Activated CD4-positive, alpha-beta T cell treated with anti-CD3 and anti-CD28 coated beads for 36 hours (primary cell): ENCODE data around the gene HSDL1. TPM values are rescaled to one million over a fixed set of nuclear protein-coding genes. Genes with fewer than 3 reads are reported as not detected.

Experiments used
- ATAC-seq: fragments of 200-7000 bp; cut with Tn5 transposase; one replicate; pipeline ENCODE4 v1.10.0; 2021; ENCODE audit warnings: mild to moderate bottlenecking, moderate library complexity
- CTCF ChIA-PET: fragments of 350-600 bp; sonication (Branson Sonifier 250); formaldehyde crosslinking; loops from one replicate; lab custom pipeline; 2021; ENCODE audit warnings: antibody characterized with exemption; lab: Charles Lee
- POLR2A ChIA-PET: fragments of 350-600 bp; sonication (Branson Sonifier 250); formaldehyde crosslinking; loops from one replicate; lab custom pipeline; 2021; ENCODE audit warnings: antibody characterized with exemption, inconsistent platforms; lab: Charles Lee
- DNase-seq: peaks from one replicate; pipeline ENCODE4 v3.0.0-alpha.2; 2020
- H3K27ac Mint-ChIP-seq: one replicate; pipeline ENCODE4 v1.8.0; 2021; ENCODE audit warnings: mixed read lengths
- H3K27me3 Mint-ChIP-seq: one replicate; pipeline ENCODE4 v1.8.0; 2021; ENCODE audit warnings: mixed read lengths
- H3K36me3 Mint-ChIP-seq: one replicate; pipeline ENCODE4 v1.8.0; 2021; ENCODE audit warnings: low read depth, mixed read lengths
- H3K4me1 Mint-ChIP-seq: one replicate; pipeline ENCODE4 v1.8.0; 2021; ENCODE audit warnings: mixed read lengths
- H3K4me3 Mint-ChIP-seq: one replicate; pipeline ENCODE4 v1.8.0; 2021; ENCODE audit warnings: mild to moderate bottlenecking, moderate library complexity, mixed read lengths
- H3K9me3 Mint-ChIP-seq: one replicate; pipeline ENCODE4 v1.8.0; 2021; ENCODE audit warnings: low read depth, mixed read lengths
- intact Hi-C, 2 experiments: fragments of 100-400 bp; cut with DNase I in 1 of 2; cut with micrococcal nuclease in 1 of 2; formaldehyde crosslinking; loops; one replicate each; pipeline versions ENCODE4 v1.14.2 to v1.15.1; 2022 to 2024; cut with DNase I, micrococcal nuclease
- total RNA-seq, 2 experiments: library from RNA; stranded (reverse); gene quantifications; one replicate each; pipeline ENCODE4 v1.2.3, GENCODE V29; 2021

Gene HSDL1
- total RNA-seq, 2 experiments from 2014 or later: 7.4 to 11.4 TPM

GRCh38 chr16:84182680-84183571 lies 37.9 kb upstream of the HSDL1 start:
- ChIA-PET CTCF (interaction anchor here (1.1 kb wide), 1 partner anchor 13 kb away, joined by 3 read pairs; no protein-coding TSS in a partner anchor), POLR2A (no interaction called here)
- intact Hi-C loops: no loop called here
- Mint-ChIP-seq H3K27me3 (no peaks in the 10 kb centered on the region), H3K36me3 (peaks cover 29% of the 10 kb centered on the region), H3K9me3 (no peaks in the 10 kb centered on the region), H3K27ac (no peak overlapping the region), H3K4me3 (no peak overlapping the region), H3K4me1 (peaks cover 24% of the 10 kb centered on the region)
- DNase-seq (no peak), ATAC-seq (no peak)

- Mint-ChIP-seq H3K4me3 (no peak overlapping the region), H3K9me3 (no peaks in the 10 kb centered on the region), H3K36me3 (peaks cover 30% of the 10 kb centered on the region)
Observed at GRCh38 chr16:84182104-84182503, 37.1 kb upstream of the HSDL1 start.

GRCh38 chr16:84181144-84181915 lies 36.4 kb upstream of the HSDL1 start:
- ChIA-PET CTCF (interaction anchor here (0.9 kb wide), 1 partner anchor 100 kb away, joined by 4 read pairs; no protein-coding TSS in a partner anchor), POLR2A (interaction anchor here (0.5 kb wide), 1 partner anchor 501 kb away, joined by 3 read pairs; no protein-coding TSS in a partner anchor)
- ATAC-seq: no peak
- Mint-ChIP-seq H3K27ac (no peak overlapping the region), H3K36me3 (peaks cover 27% of the 10 kb centered on the region), H3K9me3 (no peaks in the 10 kb centered on the region), H3K27me3 (no peaks in the 10 kb centered on the region), H3K4me1 (peaks cover 29% of the 10 kb centered on the region), H3K4me3 (no peak overlapping the region)
- intact Hi-C loops: no loop called here
- no peak for DNase-seq

More at GRCh38 chr16:84182104-84182503, 37.1 kb upstream of the HSDL1 start:
- ATAC-seq: no peak
- CTCF ChIA-PET: no interaction called here
- no peak for DNase-seq
- peaks cover 29% of the 10 kb centered on the region for H3K4me1 Mint-ChIP-seq
- intact Hi-C loops: no loop called here
- no peaks in the 10 kb centered on the region for H3K27me3 Mint-ChIP-seq
- POLR2A ChIA-PET: no interaction called here
- H3K27ac Mint-ChIP-seq: no peak overlapping the region

- peaks cover 26% of the 10 kb centered on the region for H3K4me1 Mint-ChIP-seq
- DNase-seq (no peak), ATAC-seq (no peak)
- H3K27me3 Mint-ChIP-seq: no peaks in the 10 kb centered on the region
- no peak overlapping the region for H3K4me3 Mint-ChIP-seq
- peaks cover 27% of the 10 kb centered on the region for H3K36me3 Mint-ChIP-seq
- intact Hi-C loops: no loop called here
- CTCF ChIA-PET: interaction anchor here (0.9 to 1.6 kb wide), 2 partner anchors 99 to 119 kb away, joined by 3 to 4 read pairs; no protein-coding TSS in a partner anchor
- no peak overlapping the region for H3K27ac Mint-ChIP-seq
- H3K9me3 Mint-ChIP-seq: no peaks in the 10 kb centered on the region
- POLR2A ChIA-PET: no interaction called here
Observed at GRCh38 chr16:84180519-84181140, 35.7 kb upstream of the HSDL1 start.

GRCh38 chr16:84179612-84180320 lies 34.8 kb upstream of the HSDL1 start:
- no peak overlapping the region for H3K4me3 Mint-ChIP-seq
- peaks cover 23% of the 10 kb centered on the region for H3K4me1 Mint-ChIP-seq
- no peaks in the 10 kb centered on the region for H3K27me3 Mint-ChIP-seq
- ChIA-PET CTCF (interaction anchor here (1.5 to 7.7 kb wide), 3 partner anchors 7 to 118 kb away, joined by 3 to 100 read pairs (median 7); partner anchors contain the start of gene TAF1C), POLR2A (no interaction called here)
- no peak for ATAC-seq
- intact Hi-C loops: loop anchor here in 1 of 2 experiments (5.0 kb wide), 1 partner anchor 37 kb away; no protein-coding TSS in a partner anchor
- DNase-seq: no peak
- H3K27ac Mint-ChIP-seq: no peak overlapping the region
- H3K36me3 Mint-ChIP-seq: peaks cover 22% of the 10 kb centered on the region
- H3K9me3 Mint-ChIP-seq: no peaks in the 10 kb centered on the region

- DNase-seq: no peak
- intact Hi-C loops: loop anchor here in 1 of 2 experiments (5.0 kb wide), 1 partner anchor 37 kb away; no protein-coding TSS in a partner anchor
- no peak for ATAC-seq
- Mint-ChIP-seq H3K36me3 (peaks cover 15% of the 10 kb centered on the region), H3K9me3 (no peaks in the 10 kb centered on the region), H3K4me1 (peaks cover 19% of the 10 kb centered on the region), H3K27ac (no peak overlapping the region), H3K27me3 (no peaks in the 10 kb centered on the region), H3K4me3 (no peak overlapping the region)
- CTCF ChIA-PET: interaction anchor here (1.0 to 7.7 kb wide), 4 partner anchors 8 to 118 kb away, joined by 3 to 100 read pairs (median 5); partner anchors contain the start of gene TAF1C
- POLR2A ChIA-PET: interaction anchor here (1.0 kb wide), 1 partner anchor 75 kb away, joined by 6 read pairs; no protein-coding TSS in a partner anchor
Observed at GRCh38 chr16:84178892-84179611, 34.1 kb upstream of the HSDL1 start.

GRCh38 chr16:84178146-84178765 lies 33.3 kb upstream of the HSDL1 start:
- ATAC-seq: no peak
- Mint-ChIP-seq H3K36me3 (peaks cover 11% of the 10 kb centered on the region), H3K4me3 (no peak overlapping the region), H3K27me3 (no peaks in the 10 kb centered on the region), H3K27ac (peak overlapping the region; percentile 77), H3K9me3 (no peaks in the 10 kb centered on the region), H3K4me1 (peaks cover 19% of the 10 kb centered on the region)
- intact Hi-C loops: loop anchor here in 1 of 2 experiments (5.0 kb wide), 1 partner anchor 36 kb away; no protein-coding TSS in a partner anchor
- CTCF ChIA-PET: interaction anchor here (0.6 to 7.7 kb wide), 6 partner anchors 9 to 92 kb away, joined by 3 to 100 read pairs (median 5); partner anchors contain the start of gene TAF1C
- no peak for DNase-seq
- POLR2A ChIA-PET: interaction anchor here (0.8 to 1.0 kb wide), 3 partner anchors 9 to 74 kb away, joined by 3 to 6 read pairs (median 3); partner anchors contain the start of gene TAF1C

- peaks cover 19% of the 10 kb centered on the region for H3K4me1 Mint-ChIP-seq
- peak; percentile 67 for ATAC-seq
Observed at GRCh38 chr16:84177741-84178073, 32.7 kb upstream of the HSDL1 start.

More at GRCh38 chr16:84177741-84178073, 32.7 kb upstream of the HSDL1 start:
- POLR2A ChIA-PET: interaction anchor here (0.8 kb wide), 2 partner anchors 9 to 24 kb away, joined by 3 read pairs; partner anchors contain the start of gene TAF1C
- CTCF ChIA-PET: interaction anchor here (0.6 to 7.7 kb wide), 6 partner anchors 9 to 179 kb away, joined by 3 to 100 read pairs (median 4); partner anchors contain the start of gene TAF1C
- H3K27me3 Mint-ChIP-seq: no peaks in the 10 kb centered on the region
- DNase-seq: peak; percentile 41
- H3K9me3 Mint-ChIP-seq: no peaks in the 10 kb centered on the region
- intact Hi-C loops: loop anchor here in 1 of 2 experiments (5.0 kb wide), 1 partner anchor 35 kb away; no protein-coding TSS in a partner anchor
- peak overlapping the region; percentile 77 for H3K27ac Mint-ChIP-seq
- peaks cover 8% of the 10 kb centered on the region for H3K36me3 Mint-ChIP-seq
- no peak overlapping the region for H3K4me3 Mint-ChIP-seq
